IMR-90 (cell line): Measurements from ENCODE around the gene LDLRAD4. TPM values are rescaled to one million over a fixed set of nuclear protein-coding genes. Genes with fewer than 3 reads are reported as not detected.

ENCODE experiments used
- ATAC-seq: fragments of 200-7000 bp; cut with Tn5 transposase; 2 replicates; pipeline ENCODE4 v1.9.1; 2020; ENCODE audit warnings: low read depth, mild to moderate bottlenecking, moderate library complexity
- BruUV-seq: library from RNA; stranded (reverse); fragments of 400-500 nt; replicated peaks from 2 replicates; lab custom pipeline; 2021; lab: Mats Ljungman, UMichigan
- CTCF ChIA-PET: fragments of 300-600 bp; formaldehyde crosslinking; extraction: SDS; loops from one replicate; lab custom pipeline; 2021; ENCODE audit warnings: antibody characterized with exemption; lab: Yijun Ruan, JAX
- POLR2A ChIA-PET: fragments of 300-600 bp; sonication (Branson Sonifier 250); formaldehyde crosslinking; loops from one replicate; lab custom pipeline; 2022; ENCODE audit warnings: antibody characterized with exemption; ENCODE audit not compliant: unreplicated experiment; lab: Charles Lee
- DNase-seq: peaks from one replicate; pipeline ENCODE4 v3.0.0; 2013
- H2AFZ ChIP-seq: replicated peaks from 2 replicates; pipeline ENCODE3; 2013; ENCODE audit warnings: low read length, mild to moderate bottlenecking; ENCODE audit not compliant: poor library complexity
- H2AK5ac ChIP-seq: 2 replicates; pipeline ENCODE4 v1.6.1; 2013; ENCODE audit warnings: low read depth, low read length, inconsistent platforms
- H2AK9ac ChIP-seq: replicated peaks from 2 replicates; pipeline ENCODE3; 2013; ENCODE audit warnings: mild to moderate bottlenecking, low read depth, low read length, moderate library complexity; ENCODE audit not compliant: poor library complexity
- H2BK120ac ChIP-seq: 2 replicates; pipeline ENCODE4 v1.6.1; 2013; ENCODE audit warnings: low read depth, low read length, inconsistent platforms
- H2BK15ac ChIP-seq: 3 replicates; pipeline ENCODE4 v1.6.1; 2013; ENCODE audit warnings: low read depth, low read length, inconsistent platforms
- H2BK20ac ChIP-seq: 2 replicates; pipeline ENCODE4 v1.6.1; 2013; ENCODE audit warnings: low read depth, mild to moderate bottlenecking, inconsistent platforms, low read length, moderate library complexity
- H2BK5ac ChIP-seq: 2 replicates; pipeline ENCODE4 v1.6.1; 2013; ENCODE audit warnings: mild to moderate bottlenecking, low read depth, low read length, inconsistent platforms; ENCODE audit not compliant: poor library complexity, severe bottlenecking
- H3K14ac ChIP-seq: replicated peaks from 2 replicates; pipeline ENCODE4 v1.6.1; 2013; ENCODE audit warnings: low read depth, low read length, inconsistent platforms
- H3K18ac ChIP-seq: 2 replicates; pipeline ENCODE4 v1.6.1; 2013; ENCODE audit warnings: low read depth, low read length, control low read depth
- H3K23ac ChIP-seq: 2 replicates; pipeline ENCODE4 v1.6.1; 2013; ENCODE audit warnings: low read depth, low read length, inconsistent platforms
- H3K27ac ChIP-seq: 2 replicates; pipeline ENCODE4 v1.5.1; 2013; ENCODE audit warnings: mild to moderate bottlenecking, control low read depth, low read length; ENCODE audit not compliant: insufficient read depth
- H3K27me3 ChIP-seq: 2 replicates; pipeline ENCODE4 v1.6.1; 2013; ENCODE audit warnings: low read length; ENCODE audit not compliant: control insufficient read depth, insufficient read depth
- H3K36me3 ChIP-seq: 2 replicates; pipeline ENCODE4 v1.6.1; 2013; ENCODE audit warnings: low read length, mixed read lengths; ENCODE audit not compliant: control insufficient read depth, insufficient read depth
- H3K4ac ChIP-seq: 2 replicates; pipeline ENCODE4 v1.6.1; 2013; ENCODE audit warnings: low read depth, low read length, inconsistent platforms
- H3K4me1 ChIP-seq: 2 replicates; pipeline ENCODE4 v1.6.1; 2013; ENCODE audit warnings: low read length, mixed read lengths; ENCODE audit not compliant: control insufficient read depth, insufficient read depth
- H3K4me2 ChIP-seq: 2 replicates; pipeline ENCODE4 v1.6.1; 2013; ENCODE audit warnings: low read depth, mild to moderate bottlenecking, control low read depth, low read length, moderate library complexity
- H3K4me3 ChIP-seq: 2 replicates; pipeline ENCODE4 v1.5.1; 2013; ENCODE audit warnings: low read depth, mild to moderate bottlenecking, control low read depth, low read length, moderate library complexity; ENCODE audit not compliant: insufficient read depth
- H3K56ac ChIP-seq: 2 replicates; pipeline ENCODE4 v1.6.1; 2013; ENCODE audit warnings: low read length, inconsistent platforms; ENCODE audit not compliant: insufficient read depth; ENCODE audit errors: extremely low read depth
- H3K79me1 ChIP-seq, 2 experiments: 2 replicates each; pipeline ENCODE4 v1.6.1; 2013; ENCODE audit warnings: low read length in 2 of 2, inconsistent platforms in 1 of 2, low read depth in 1 of 2
- H3K9ac ChIP-seq: 2 replicates; pipeline ENCODE4 v1.6.1; 2013; ENCODE audit warnings: low read depth, low read length, control low read depth
- H3K9me1 ChIP-seq: 2 replicates; pipeline ENCODE4 v1.6.1; 2013; ENCODE audit warnings: low read length, inconsistent platforms; ENCODE audit not compliant: insufficient read depth
- H3K9me3 ChIP-seq: 2 replicates; pipeline ENCODE4 v1.6.1; 2013; ENCODE audit warnings: low read length; ENCODE audit not compliant: control insufficient read depth, insufficient read depth
- H4K20me1 ChIP-seq: 2 replicates; pipeline ENCODE4 v1.6.1; 2013; ENCODE audit warnings: low read length, inconsistent platforms; ENCODE audit not compliant: insufficient read depth
- H4K5ac ChIP-seq: 2 replicates; pipeline ENCODE4 v1.6.1; 2013; ENCODE audit warnings: mild to moderate bottlenecking, low read depth, low read length, control low read depth
- H4K8ac ChIP-seq, 2 experiments: 2 replicates each; pipeline ENCODE4 v1.6.1; 2013; ENCODE audit warnings: low read depth in 2 of 2, low read length in 2 of 2, control low read depth in 1 of 2, inconsistent platforms in 1 of 2
- H4K91ac ChIP-seq: 2 replicates; pipeline ENCODE4 v1.6.1; 2013; ENCODE audit warnings: low read depth, low read length, inconsistent platforms; ENCODE audit not compliant: insufficient read depth
- BHLHE40 ChIP-seq: fragments of 150-350 bp; IDR thresholded peaks from 2 replicates; pipeline ENCODE4 v1.6.1; 2016; ENCODE audit warnings: mild to moderate bottlenecking, low read depth, low read length
- CEBPB ChIP-seq: IDR thresholded peaks from 2 replicates; pipeline ENCODE4 v1.6.1; 2012; ENCODE audit warnings: low read depth, low read length, improper control_type of control experiment
- CHD1 ChIP-seq: IDR thresholded peaks from 2 replicates; pipeline ENCODE4 v1.6.1; 2012; ENCODE audit warnings: low read depth, low read length, improper control_type of control experiment
- CTCF ChIP-seq: conservative IDR thresholded peaks from 2 replicates; pipeline ENCODE4 v1.5.1; 2012; ENCODE audit warnings: mild to moderate bottlenecking, low read depth, low read length, improper control_type of control experiment
- ELK1 ChIP-seq: fragments of 150-350 bp; IDR thresholded peaks from 2 replicates; pipeline ENCODE4 v1.6.1; 2016; ENCODE audit warnings: low read depth, mild to moderate bottlenecking, low read length, moderate library complexity, borderline replicate concordance
- FOS ChIP-seq: fragments of 150-350 bp; IDR thresholded peaks from 2 replicates; pipeline ENCODE4 v1.6.1; 2016; ENCODE audit warnings: low read depth, low read length
- MAFK ChIP-seq: IDR thresholded peaks from 2 replicates; pipeline ENCODE4 v1.6.1; 2012; ENCODE audit warnings: low read depth, low read length, improper control_type of control experiment
- MAZ ChIP-seq: IDR thresholded peaks from 2 replicates; pipeline ENCODE4 v1.6.1; 2012; ENCODE audit warnings: low read depth, mild to moderate bottlenecking, low read length, improper control_type of control experiment, moderate library complexity, borderline replicate concordance
- MXI1 ChIP-seq: IDR thresholded peaks from 2 replicates; pipeline ENCODE4 v1.6.1; 2012; ENCODE audit warnings: low read depth, mild to moderate bottlenecking, low read length, moderate library complexity, borderline replicate concordance
- NFE2L2 ChIP-seq: fragments of 150-350 bp; IDR thresholded peaks from 2 replicates; pipeline ENCODE4 v1.6.1; 2016; ENCODE audit warnings: low read depth, mild to moderate bottlenecking, low read length
- POLR2A ChIP-seq: IDR thresholded peaks from 2 replicates; pipeline ENCODE4 v1.6.1; 2012; ENCODE audit warnings: mild to moderate bottlenecking, low read depth, low read length
- RAD21 ChIP-seq: IDR thresholded peaks from 2 replicates; pipeline ENCODE4 v1.6.1; 2012; ENCODE audit warnings: low read length, improper control_type of control experiment
- RCOR1 ChIP-seq: IDR thresholded peaks from 2 replicates; pipeline ENCODE4 v1.6.1; 2012; ENCODE audit warnings: mild to moderate bottlenecking, low read length, improper control_type of control experiment; ENCODE audit not compliant: insufficient replicate concordance
- RFX5 ChIP-seq: IDR thresholded peaks from 2 replicates; pipeline ENCODE4 v1.8.0; 2012; ENCODE audit warnings: low read depth, mild to moderate bottlenecking, low read length, moderate library complexity
- SMC3 ChIP-seq: fragments of 150-350 bp; IDR thresholded peaks from 2 replicates; pipeline ENCODE4 v1.6.1; 2016; ENCODE audit warnings: low read depth, mild to moderate bottlenecking, antibody characterized with exemption, low read length, moderate library complexity
- USF2 ChIP-seq: fragments of 150-350 bp; IDR thresholded peaks from 2 replicates; pipeline ENCODE4 v1.6.1; 2017; ENCODE audit warnings: mild to moderate bottlenecking, antibody characterized with exemption, low read length, low read depth
- WGBS, 2 experiments: methylation state at CpG; one replicate each; pipeline versions ENCODE4 v1.1.5 to v1.1.7; 2013; ENCODE audit warnings: missing lambda C conversion rate in 2 of 2; ENCODE audit not compliant: insufficient read length in 1 of 2; ENCODE audit errors: extremely low coverage in 2 of 2; 5-methylcytosine and 5-hydroxymethylcytosine counted together
- dilution Hi-C: fragments of 300-500 bp; cut with HindIII; formaldehyde crosslinking; loops from one replicate; pipeline ENCODE4 v1.14.3; 2018; ENCODE audit warnings: low sequenced_read_pairs; ENCODE audit not compliant: unreplicated experiment
- in situ Hi-C: fragments of 300-500 bp; cut with MboI; formaldehyde crosslinking; loops from 3 replicates; pipeline ENCODE4 v1.14.3; 2019; ENCODE audit warnings: low sequenced_read_pairs, inconsistent platforms, mixed read lengths
- intact Hi-C: fragments of 100-400 bp; cut with micrococcal nuclease; formaldehyde crosslinking; loops from 2 replicates; pipeline ENCODE4 v1.10.0; 2022
- polyA plus RNA-seq, 3 experiments: library from polyadenylated mRNA; depleted of rRNA; stranded (reverse); fragments of >200 nt; gene quantifications; 2 replicates each; pipeline ENCODE4 v1.2.3, GENCODE V29; 2012; ENCODE audit warnings: low replicate concordance in 1 of 3
- total RNA-seq: library from RNA; depleted of rRNA; stranded (reverse); fragments of >200 nt; gene quantifications from 2 replicates; pipeline ENCODE4 v1.2.3, GENCODE V29; 2012

Gene LDLRAD4
- total and polyA plus RNA-seq, 2 of the 4 experiments (the other 2 are of a cell fraction), result not detected

GRCh38 chr18:13611601-13612195, 393.1 kb downstream of the LDLRAD4 start:
- BruUV-seq, result no TSS peak
- no peak overlapping the region for H2BK120ac ChIP-seq
- H3K4me2 ChIP-seq, result peak overlapping the region; percentile 33
- H4K5ac ChIP-seq, result no peak overlapping the region
- H2AFZ ChIP-seq, result peak overlapping the region; percentile 71
- ChIA-PET POLR2A (no interaction called here), CTCF (no interaction called here)
- H3K4ac ChIP-seq, result no peak overlapping the region
- H4K91ac ChIP-seq, result no peak overlapping the region
- H3K9ac ChIP-seq, result no peak overlapping the region
- TF ChIP-seq SMC3, result no peak
- no peak for TF ChIP-seq MAFK
- no peak for TF ChIP-seq NFE2L2
- TF ChIP-seq POLR2A, result no peak
- no peak for TF ChIP-seq RAD21
- TF ChIP-seq RCOR1, result no peak
- no peak for TF ChIP-seq ELK1
- no peak for TF ChIP-seq MXI1
- TF ChIP-seq MAZ, result no peak
- TF ChIP-seq FOS, result no peak
- no peak for TF ChIP-seq CEBPB
- TF ChIP-seq BHLHE40, result no peak; the same call in 1 of the 2 replicates
- no peak for TF ChIP-seq CTCF
- no peak for TF ChIP-seq RFX5
- no peak for TF ChIP-seq CHD1
- TF ChIP-seq USF2, result no peak
- H2BK20ac ChIP-seq, result no peak overlapping the region
- no peak overlapping the region for H3K27ac ChIP-seq
- intact Hi-C loops, result no loop called here
- H3K36me3 ChIP-seq, result no peaks in the 10 kb centered on the region
- H4K20me1 ChIP-seq, result no peaks in the 10 kb centered on the region
- H3K27me3 ChIP-seq, result peaks cover 26% of the 10 kb centered on the region
- in situ Hi-C loops, result no loop called here
- no peaks in the 10 kb centered on the region for H3K9me3 ChIP-seq
- H4K8ac ChIP-seq, result no peak overlapping the region
- H2BK15ac ChIP-seq, result no peak overlapping the region
- H3K4me1 ChIP-seq, result no peaks in the 10 kb centered on the region
- H3K9me1 ChIP-seq, result no peaks in the 10 kb centered on the region
- no peak overlapping the region for H3K23ac ChIP-seq
- H3K18ac ChIP-seq, result no peak overlapping the region
- no peak overlapping the region for H3K4me3 ChIP-seq
- peak; percentile 9 for DNase-seq
- no peak overlapping the region for H2AK9ac ChIP-seq
- H3K14ac ChIP-seq, result no peak overlapping the region
- 0% methylated on average over 4 of the region's 24 CpGs; no CpG with 5 or more reads in 1 of the 2 experiments for WGBS, 2 experiments
- H3K79me1 ChIP-seq, result no peaks in the 10 kb centered on the region
- dilution Hi-C loops, result no loop called here
- peak; percentile 81 for ATAC-seq
- H3K56ac ChIP-seq, result no peak overlapping the region
- H2AK5ac ChIP-seq, result no peak overlapping the region
- H2BK5ac ChIP-seq, result no peak overlapping the region
